Suprapubic skin (tissue), 4 donors: ENCODE measurements around the gene DRC7. TPM values are rescaled to one million over a fixed set of nuclear protein-coding genes. Genes with fewer than 3 reads are reported as not detected.

Experiments used
- DNase-seq, 2 donors: peaks; one replicate each; pipeline ENCODE4 v3.0.0-alpha.2; 2019; ENCODE audit warnings: low spot score in 2 of 2
- H3K27ac ChIP-seq: fragments of 200-600 bp; sonication (generic); one replicate; pipeline ENCODE4 v1.5.1; 2019
- H3K27me3 ChIP-seq: fragments of 200-600 bp; sonication (generic); one replicate; pipeline ENCODE4 v1.5.1; 2019
- H3K36me3 ChIP-seq: fragments of 200-600 bp; sonication (generic); one replicate; pipeline ENCODE4 v1.5.1; 2019
- H3K4me1 ChIP-seq: fragments of 200-600 bp; sonication (generic); one replicate; pipeline ENCODE4 v1.5.1; 2019
- H3K4me3 ChIP-seq: fragments of 200-600 bp; sonication (generic); one replicate; pipeline ENCODE4 v1.5.1; 2019; ENCODE audit warnings: mild to moderate bottlenecking
- H3K9me3 ChIP-seq: fragments of 200-600 bp; sonication (generic); one replicate; pipeline ENCODE4 v1.5.1; 2019
- CTCF ChIP-seq, 2 donors: fragments of 200-600 bp in 1 of 2; fragments of 450-650 bp in 1 of 2; sonication (generic) in 1 of 2; IDR thresholded peaks; one replicate each; pipeline ENCODE4 v1.5.1; 2016 to 2019; ENCODE audit warnings: antibody characterized with exemption in 2 of 2, mild to moderate bottlenecking in 1 of 2, moderate library complexity in 1 of 2
- EP300 ChIP-seq: sonication (generic); formaldehyde crosslinking; IDR thresholded peaks from one replicate; pipeline ENCODE4 v1.6.1; 2017; ENCODE audit warnings: antibody characterized with exemption
- POLR2A ChIP-seq, 2 donors: fragments of 450-650 bp; IDR thresholded peaks; one replicate each; pipeline ENCODE4 v1.6.1; 2017; ENCODE audit warnings: antibody characterized with exemption in 2 of 2, mild to moderate bottlenecking in 2 of 2, moderate library complexity in 2 of 2
- POLR2AphosphoS5 ChIP-seq, 3 donors: sonication (generic); formaldehyde crosslinking; IDR thresholded peaks; one replicate each; pipeline ENCODE4 v1.6.1; 2017; ENCODE audit warnings: antibody characterized with exemption in 3 of 3
- WGBS: methylation state at CpG from one replicate; pipeline ENCODE4 v1.1.5; 2018; 5-methylcytosine and 5-hydroxymethylcytosine counted together
- total RNA-seq, 4 donors: library from RNA; depleted of rRNA; stranded (reverse); fragments of >200 nt; gene quantifications; one replicate each; pipeline ENCODE4 v1.1.0, GENCODE V29; 2016

DRC7 gene
- not detected for total RNA-seq

GRCh38 chr16:57694725-57695679 is at the start of gene DRC7:
DRC7 (plus strand) TSS chr16:57694806; CDS start chr16:57697950, 3,144 bp downstream.
- H3K4me1 ChIP-seq: no peaks in the 10 kb centered on the region
- no peaks in the 10 kb centered on the region for H3K27me3 ChIP-seq
- no peaks in the 10 kb centered on the region for H3K9me3 ChIP-seq
- no peak within 1 kb of the TSS for H3K4me3 ChIP-seq
- no peaks in the 10 kb centered on the region for H3K36me3 ChIP-seq
- H3K27ac ChIP-seq: no peak within 1 kb of the TSS
- WGBS: 50% methylated on average over 8 of the region's 8 CpGs
- DNase-seq: peak in 1 of 2 donors; percentile 54
- no peak for TF ChIP-seq POLR2A (IDR thresholded peaks at IDR 0.05)
- no peak for TF ChIP-seq POLR2AphosphoS5 (IDR thresholded peaks at IDR 0.05)
- TF ChIP-seq CTCF (IDR thresholded peaks at IDR 0.05): no peak
- no peak for TF ChIP-seq EP300

GRCh38 chr16:57645169-57645568 is 49.4 kb upstream of the DRC7 start:
- Histone ChIP-seq H3K36me3 (peaks cover 4% of the 10 kb centered on the region), H3K4me3 (no peak overlapping the region), H3K9me3 (no peaks in the 10 kb centered on the region), H3K27ac (peak overlapping the region; percentile 68), H3K27me3 (peaks cover 3% of the 10 kb centered on the region), H3K4me1 (peaks cover 70% of the 10 kb centered on the region)
- DNase-seq: no peak
- WGBS: 26% methylated on average over 4 of the region's 10 CpGs
- TF ChIP-seq CTCF (IDR thresholded peaks at IDR 0.05) (no peak), EP300 (no peak), POLR2A (IDR thresholded peaks at IDR 0.05) (no peak), POLR2AphosphoS5 (IDR thresholded peaks at IDR 0.05) (no peak)

GRCh38 chr16:57645691-57646387 is 48.8 kb upstream of the DRC7 start:
- peaks cover 7% of the 10 kb centered on the region for H3K36me3 ChIP-seq
- TF ChIP-seq POLR2AphosphoS5 (IDR thresholded peaks at IDR 0.05): no peak
- no peak overlapping the region for H3K4me3 ChIP-seq
- peaks cover 3% of the 10 kb centered on the region for H3K27me3 ChIP-seq
- H3K27ac ChIP-seq: peak overlapping the region; percentile 68
- 48% methylated on average over 16 of the region's 24 CpGs for WGBS
- no peak for DNase-seq
- no peaks in the 10 kb centered on the region for H3K9me3 ChIP-seq
- peaks cover 68% of the 10 kb centered on the region for H3K4me1 ChIP-seq

GRCh38 chr16:57646388-57647039 is 48.1 kb upstream of the DRC7 start:
- TF ChIP-seq CTCF (IDR thresholded peaks at IDR 0.05) (no peak), POLR2A (IDR thresholded peaks at IDR 0.05) (no peak)
- 79% methylated on average over 7 of the region's 14 CpGs for WGBS
- no peak for DNase-seq
- Histone ChIP-seq H3K4me3 (no peak overlapping the region), H3K36me3 (peaks cover 13% of the 10 kb centered on the region), H3K4me1 (peaks cover 65% of the 10 kb centered on the region), H3K9me3 (no peaks in the 10 kb centered on the region), H3K27me3 (peaks cover 3% of the 10 kb centered on the region), H3K27ac (peak overlapping the region; percentile 68)

- H3K4me3 ChIP-seq: no peak overlapping the region
- peaks cover 3% of the 10 kb centered on the region for H3K27me3 ChIP-seq
- 36% methylated on average over 9 of the region's 10 CpGs for WGBS
- peak overlapping the region; percentile 68 for H3K27ac ChIP-seq
- no peaks in the 10 kb centered on the region for H3K9me3 ChIP-seq
- peaks cover 63% of the 10 kb centered on the region for H3K4me1 ChIP-seq
- peaks cover 19% of the 10 kb centered on the region for H3K36me3 ChIP-seq
- DNase-seq: no peak
- TF ChIP-seq EP300 (no peak), POLR2A (IDR thresholded peaks at IDR 0.05) (no peak), POLR2AphosphoS5 (IDR thresholded peaks at IDR 0.05) (no peak), CTCF (IDR thresholded peaks at IDR 0.05) (no peak)
These were observed 47.3 kb upstream of the DRC7 start for GRCh38 chr16:57647136-57647875.
